Stimulated activated CD4-positive, alpha-beta T cell treated with anti-CD3 and anti-CD28 coated beads, Interleukin-2, amount 100 ng/mL, for 24 hours (primary cell): ENCODE results near the gene C2orf66.

ENCODE experiments used
- DNase-seq, 2 donors: peaks; one replicate each; pipeline ENCODE4 v3.0.0-alpha.2; 2020

C2orf66 gene

DNA sequence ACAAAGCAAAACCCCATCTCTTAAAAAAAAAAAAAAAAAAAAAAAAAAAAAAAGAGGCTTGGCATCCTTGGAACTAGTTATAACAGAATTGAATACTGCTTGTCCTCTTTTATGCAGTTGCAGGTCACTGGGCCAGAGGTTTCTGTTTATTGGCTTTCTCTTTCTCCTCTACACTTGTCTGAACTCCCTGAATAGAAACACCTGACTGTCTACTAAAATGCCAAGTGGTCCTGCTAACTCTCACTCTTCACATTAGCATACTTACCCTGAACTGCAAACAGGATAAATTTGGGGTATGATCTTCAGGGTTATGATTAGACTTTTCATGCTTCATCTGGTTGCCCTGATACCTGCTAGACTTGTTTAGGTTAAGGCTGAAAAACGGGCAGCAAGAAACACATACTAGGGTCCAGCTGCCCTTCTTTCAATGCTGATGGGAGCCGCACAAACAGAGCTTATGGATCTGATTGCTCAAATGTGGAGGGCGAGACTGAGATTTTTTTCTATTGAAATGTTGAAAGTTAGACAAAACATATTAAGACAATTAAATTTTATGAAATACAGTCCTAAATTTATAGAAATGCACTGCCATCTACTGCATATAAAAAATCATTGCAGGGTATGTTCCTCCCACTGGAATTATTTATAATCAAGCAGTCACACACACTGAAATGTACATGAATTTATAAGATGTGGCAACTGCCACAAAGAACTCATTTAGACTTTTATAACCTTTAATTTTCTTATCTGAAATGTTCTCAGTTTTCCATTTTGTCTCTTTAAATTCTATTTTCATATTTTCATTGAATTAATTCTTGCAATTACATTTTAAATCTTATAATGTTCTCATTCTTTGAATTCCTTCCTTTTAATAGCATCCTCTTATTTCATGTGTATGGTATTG is 50.4 kb downstream of the C2orf66 start:
- DNase-seq, result no peak
